ENCODE results near the gene TANK. TPM values are rescaled to one million over a fixed set of nuclear protein-coding genes. Genes with fewer than 3 reads are reported as not detected.

TANK gene
- total and polyA plus RNA-seq, 4 donors = 35.2 to 144 (median 61.0) TPM

DNA sequence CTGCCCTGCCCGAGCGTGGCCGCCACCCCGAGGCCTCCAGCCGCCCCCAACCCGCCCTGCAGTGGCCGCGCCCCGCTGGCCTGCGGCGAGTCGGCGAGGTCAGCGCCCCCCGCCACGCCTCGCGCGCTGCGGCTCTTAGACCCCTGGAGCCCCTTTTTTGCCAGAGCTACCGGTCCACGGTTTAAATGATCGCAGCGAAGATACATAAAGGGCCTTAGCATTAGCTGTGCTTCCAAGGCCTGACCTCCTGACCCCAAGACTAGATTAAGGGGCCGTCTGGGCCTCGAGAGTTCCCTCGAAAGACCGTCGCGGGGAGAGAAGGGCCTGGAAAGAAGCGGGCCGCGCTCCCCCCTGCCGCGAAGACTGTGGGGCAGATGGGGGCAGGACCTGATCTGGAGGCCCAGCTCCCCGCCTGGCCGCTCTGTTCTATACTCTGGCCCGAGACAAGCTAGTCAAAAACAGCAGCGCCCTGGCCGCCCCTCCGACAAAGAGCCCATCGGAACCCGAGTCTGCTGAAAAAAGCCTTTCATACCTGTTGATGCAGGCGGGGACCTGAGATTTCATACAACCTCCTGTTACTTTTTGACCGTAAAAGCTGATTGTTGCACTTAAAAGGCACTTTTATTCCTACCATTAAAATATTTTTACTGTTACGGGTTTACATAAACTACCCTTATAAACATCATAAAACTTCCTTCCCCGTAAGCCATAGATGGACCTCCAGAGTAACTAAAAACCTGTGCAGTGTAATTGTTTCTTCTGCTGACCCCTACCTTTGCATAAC lies 79.3 kb downstream of the TANK start:
- no peak for DNase-seq
- TF ChIP-seq, protein P1, sequence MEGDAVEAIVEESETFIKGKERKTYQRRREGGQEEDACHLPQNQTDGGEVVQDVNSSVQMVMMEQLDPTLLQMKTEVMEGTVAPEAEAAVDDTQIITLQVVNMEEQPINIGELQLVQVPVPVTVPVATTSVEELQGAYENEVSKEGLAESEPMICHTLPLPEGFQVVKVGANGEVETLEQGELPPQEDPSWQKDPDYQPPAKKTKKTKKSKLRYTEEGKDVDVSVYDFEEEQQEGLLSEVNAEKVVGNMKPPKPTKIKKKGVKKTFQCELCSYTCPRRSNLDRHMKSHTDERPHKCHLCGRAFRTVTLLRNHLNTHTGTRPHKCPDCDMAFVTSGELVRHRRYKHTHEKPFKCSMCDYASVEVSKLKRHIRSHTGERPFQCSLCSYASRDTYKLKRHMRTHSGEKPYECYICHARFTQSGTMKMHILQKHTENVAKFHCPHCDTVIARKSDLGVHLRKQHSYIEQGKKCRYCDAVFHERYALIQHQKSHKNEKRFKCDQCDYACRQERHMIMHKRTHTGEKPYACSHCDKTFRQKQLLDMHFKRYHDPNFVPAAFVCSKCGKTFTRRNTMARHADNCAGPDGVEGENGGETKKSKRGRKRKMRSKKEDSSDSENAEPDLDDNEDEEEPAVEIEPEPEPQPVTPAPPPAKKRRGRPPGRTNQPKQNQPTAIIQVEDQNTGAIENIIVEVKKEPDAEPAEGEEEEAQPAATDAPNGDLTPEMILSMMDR (IDR thresholded peaks at IDR 0.05; ENCODE audit: control extremely low read depth, extremely low read depth) = no peak
- no peak overlapping the region for H3K27ac ChIP-seq (ENCODE audit: low read depth in 1 of 2, low read length in 1 of 2)
- H3K4me3 ChIP-seq = no peak overlapping the region
- ATAC-seq (ENCODE audit: insufficient read depth, low FRiP score) = no peak
- no peaks in the 10 kb centered on the region for H3K27me3 ChIP-seq (ENCODE audit: control insufficient read depth in 3 of 3, insufficient read depth in 3 of 3, low read length in 2 of 3)
- no peak overlapping the region for H3K9ac ChIP-seq (ENCODE audit: insufficient read depth in 1 of 2, low read length in 2 of 2)
- H3K9me3 ChIP-seq (ENCODE audit: control insufficient read depth in 4 of 4, insufficient read depth in 3 of 4, low read length in 3 of 4) = no peaks in the 10 kb centered on the region
- peaks cover 0 to 13% (median 6%) of the 10 kb centered on the region in 5 donors for H3K4me1 ChIP-seq (ENCODE audit: control insufficient read depth in 5 of 5, insufficient read depth in 5 of 5, low read length in 5 of 5)
- 84 to 87% methylated on average over 47 of the region's 47 CpGs for WGBS, 2 donors
- peaks cover 0 to 3% (median 2%) of the 10 kb centered on the region in 4 donors for H3K36me3 ChIP-seq (ENCODE audit: control insufficient read depth in 4 of 4, insufficient read depth in 4 of 4, low read length in 4 of 4)

DNA sequence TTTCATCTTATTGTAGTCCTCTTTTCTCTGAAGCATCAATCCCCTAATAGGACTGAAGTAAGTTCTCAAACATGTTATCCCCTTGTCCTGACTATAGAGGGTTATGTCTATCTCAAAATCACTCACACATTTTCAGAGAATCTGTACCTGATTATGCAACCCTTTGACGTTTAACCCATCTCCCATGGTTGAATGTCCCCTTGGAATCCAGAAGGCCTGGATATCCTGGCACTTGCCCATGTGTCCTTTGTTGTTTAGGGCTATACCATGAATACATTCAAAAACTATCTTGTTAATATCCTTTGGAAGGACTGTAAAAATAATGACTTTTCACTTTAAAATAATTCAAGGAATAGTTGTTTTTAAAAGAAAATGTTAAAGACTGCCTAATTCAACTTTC lies 81.7 kb downstream of the TANK start:
- Histone ChIP-seq H3K36me3 (ENCODE audit: control insufficient read depth in 4 of 4, insufficient read depth in 4 of 4, low read length in 4 of 4) (no peaks in the 10 kb centered on the region), H3K9me3 (ENCODE audit: control insufficient read depth in 4 of 4, insufficient read depth in 3 of 4, low read length in 3 of 4) (no peaks in the 10 kb centered on the region), H3K4me3 (no peak overlapping the region), H3K27me3 (ENCODE audit: control insufficient read depth in 3 of 3, insufficient read depth in 3 of 3, low read length in 2 of 3) (no peaks in the 10 kb centered on the region), H3K9ac (ENCODE audit: insufficient read depth in 1 of 2, low read length in 2 of 2) (no peak overlapping the region), H3K4me1 (ENCODE audit: control insufficient read depth in 5 of 5, insufficient read depth in 5 of 5, low read length in 5 of 5) (peaks cover 0 to 24% (median 6%) of the 10 kb centered on the region in 5 donors), H3K27ac (ENCODE audit: low read depth in 1 of 2, low read length in 1 of 2) (no peak overlapping the region)
- no peak for DNase-seq
- ATAC-seq (ENCODE audit: insufficient read depth, low FRiP score) = no peak
- TF ChIP-seq, protein P1 (IDR thresholded peaks at IDR 0.05; ENCODE audit: control extremely low read depth, extremely low read depth) = no peak
- WGBS, 2 donors = 39 to 49% methylated on average over 1 of the region's 1 CpG

DNA sequence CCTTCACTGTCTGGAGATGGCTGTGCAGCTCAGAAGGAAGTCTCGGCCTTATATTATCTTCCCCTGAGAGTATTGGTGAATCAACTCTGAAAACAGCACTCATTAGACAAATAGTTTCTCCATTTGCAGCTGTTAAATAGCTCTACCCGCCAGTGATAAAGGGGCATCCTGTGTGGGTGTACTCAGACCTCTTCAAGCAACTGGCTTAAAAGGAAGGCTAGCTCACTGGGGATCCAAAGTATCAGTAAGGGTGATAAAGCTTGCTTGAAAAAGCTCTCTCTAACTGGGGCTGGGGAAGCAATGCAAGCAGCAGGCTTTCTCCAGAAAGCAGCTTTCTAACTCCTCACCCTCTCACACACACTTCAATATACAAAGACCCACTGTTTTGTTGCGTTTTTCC lies 83.1 kb downstream of the TANK start:
- 81 to 85% methylated on average over 3 of the region's 3 CpGs for WGBS, 2 donors
- no peak for ATAC-seq (ENCODE audit: insufficient read depth, low FRiP score)

More for the DNA sequence above, 83.1 kb downstream of the TANK start:
- H3K27me3 ChIP-seq (ENCODE audit: control insufficient read depth in 3 of 3, insufficient read depth in 3 of 3, low read length in 2 of 3) = peaks cover 0 to 3% (median 3%) of the 10 kb centered on the region in 3 donors
- no peak overlapping the region for H3K9ac ChIP-seq (ENCODE audit: insufficient read depth in 1 of 2, low read length in 2 of 2)
- TF ChIP-seq, protein P1 (IDR thresholded peaks at IDR 0.05; ENCODE audit: control extremely low read depth, extremely low read depth) = no peak
- no peak overlapping the region for H3K27ac ChIP-seq (ENCODE audit: low read depth in 1 of 2, low read length in 1 of 2)
- no peaks in the 10 kb centered on the region for H3K9me3 ChIP-seq (ENCODE audit: control insufficient read depth in 4 of 4, insufficient read depth in 3 of 4, low read length in 3 of 4)
- no peak overlapping the region for H3K4me3 ChIP-seq
- peak in 1 of 3 donors; percentile 14 for DNase-seq
- no peaks in the 10 kb centered on the region for H3K36me3 ChIP-seq (ENCODE audit: control insufficient read depth in 4 of 4, insufficient read depth in 4 of 4, low read length in 4 of 4)
- peaks cover 0 to 13% (median 0%) of the 10 kb centered on the region in 5 donors for H3K4me1 ChIP-seq (ENCODE audit: control insufficient read depth in 5 of 5, insufficient read depth in 5 of 5, low read length in 5 of 5)
